HFFc6 (cell line): ENCODE results near the gene ABHD12B. TPM values are rescaled to one million over a fixed set of nuclear protein-coding genes. Genes with fewer than 3 reads are reported as not detected.
"Not testable (repeated sequence)": the region's sequence is repeated elsewhere in the genome, so short reads cannot be mapped to it uniquely, and the experiment has no call there.

Source experiments
- DNase-seq: peaks from one replicate; pipeline ENCODE4 v3.0.0-alpha.2; 2018
- H3K27ac Mint-ChIP-seq: 2 replicates; pipeline ENCODE4 v1.8.0; 2020; ENCODE audit warnings: mild to moderate bottlenecking, mixed read lengths
- H3K27me3 Mint-ChIP-seq: 2 replicates; pipeline ENCODE4 v1.8.0; 2021; ENCODE audit warnings: mild to moderate bottlenecking, moderate library complexity, mixed read lengths; ENCODE audit not compliant: insufficient read depth
- H3K36me3 Mint-ChIP-seq: 2 replicates; pipeline ENCODE4 v1.8.0; 2021; ENCODE audit warnings: low read depth, mixed read lengths
- H3K4me1 Mint-ChIP-seq: 2 replicates; pipeline ENCODE4 v1.8.0; 2020; ENCODE audit warnings: low read depth, mixed read lengths
- H3K4me3 Mint-ChIP-seq: 2 replicates; pipeline ENCODE4 v1.8.0; 2020; ENCODE audit warnings: mild to moderate bottlenecking, moderate library complexity, mixed read lengths
- H3K9me3 Mint-ChIP-seq: 2 replicates; pipeline ENCODE4 v1.8.0; 2020; ENCODE audit warnings: mild to moderate bottlenecking, mixed read lengths
- total RNA-seq, 6 experiments: library from RNA; stranded (reverse); fragmentation: NEBNext Ultra II Directional; extraction: Animal tissue kit (Norgen Biotek cat#: 25700); gene quantifications; 2 replicates in 1 of 6; 3 replicates in 5 of 6; pipeline ENCODE4 v1.2.3, GENCODE V29; 2021
- TF ChIP-seq, protein P1 (sequence below): fragments of 200-600 bp; sonication (generic); IDR thresholded peaks from 2 replicates; pipeline ENCODE4 v1.5.0; 2021; ENCODE audit warnings: antibody characterized with exemption, mild to moderate bottlenecking

The ABHD12B gene
- total RNA-seq, 6 experiments from 2014 or later = 0.34 TPM; not detected in 5

DNA sequence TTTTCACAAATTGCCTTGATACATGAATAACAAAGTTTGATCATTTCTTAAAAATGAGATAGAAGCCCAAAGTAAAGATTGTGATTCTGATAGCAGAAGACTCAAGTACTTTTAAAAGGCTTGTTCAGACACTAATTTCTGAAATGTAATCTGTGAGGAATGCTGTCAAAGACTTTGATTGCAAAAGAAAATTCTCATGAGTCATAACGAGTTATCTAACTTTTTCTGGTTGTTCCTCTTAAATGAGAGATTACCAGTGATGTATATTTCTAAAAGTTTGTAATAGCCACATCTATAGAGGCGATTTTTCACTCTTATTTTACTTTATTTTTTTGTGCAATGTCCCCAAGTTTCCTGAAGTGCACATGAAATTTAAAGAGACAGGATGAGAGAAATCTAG, 65.5 kb downstream of the ABHD12B start:
- Mint-ChIP-seq H3K4me1 (peaks cover 72% of the 10 kb centered on the region), H3K36me3 (peaks cover 26% of the 10 kb centered on the region), H3K27ac (peak overlapping the region; percentile 42), H3K9me3 (no peaks in the 10 kb centered on the region), H3K4me3 (no peak overlapping the region), H3K27me3 (peaks cover 2% of the 10 kb centered on the region; the same call in 1 of the 2 replicates)
- TF ChIP-seq, protein P1, sequence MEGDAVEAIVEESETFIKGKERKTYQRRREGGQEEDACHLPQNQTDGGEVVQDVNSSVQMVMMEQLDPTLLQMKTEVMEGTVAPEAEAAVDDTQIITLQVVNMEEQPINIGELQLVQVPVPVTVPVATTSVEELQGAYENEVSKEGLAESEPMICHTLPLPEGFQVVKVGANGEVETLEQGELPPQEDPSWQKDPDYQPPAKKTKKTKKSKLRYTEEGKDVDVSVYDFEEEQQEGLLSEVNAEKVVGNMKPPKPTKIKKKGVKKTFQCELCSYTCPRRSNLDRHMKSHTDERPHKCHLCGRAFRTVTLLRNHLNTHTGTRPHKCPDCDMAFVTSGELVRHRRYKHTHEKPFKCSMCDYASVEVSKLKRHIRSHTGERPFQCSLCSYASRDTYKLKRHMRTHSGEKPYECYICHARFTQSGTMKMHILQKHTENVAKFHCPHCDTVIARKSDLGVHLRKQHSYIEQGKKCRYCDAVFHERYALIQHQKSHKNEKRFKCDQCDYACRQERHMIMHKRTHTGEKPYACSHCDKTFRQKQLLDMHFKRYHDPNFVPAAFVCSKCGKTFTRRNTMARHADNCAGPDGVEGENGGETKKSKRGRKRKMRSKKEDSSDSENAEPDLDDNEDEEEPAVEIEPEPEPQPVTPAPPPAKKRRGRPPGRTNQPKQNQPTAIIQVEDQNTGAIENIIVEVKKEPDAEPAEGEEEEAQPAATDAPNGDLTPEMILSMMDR = no peak
- DNase-seq = peak; percentile 75

DNA sequence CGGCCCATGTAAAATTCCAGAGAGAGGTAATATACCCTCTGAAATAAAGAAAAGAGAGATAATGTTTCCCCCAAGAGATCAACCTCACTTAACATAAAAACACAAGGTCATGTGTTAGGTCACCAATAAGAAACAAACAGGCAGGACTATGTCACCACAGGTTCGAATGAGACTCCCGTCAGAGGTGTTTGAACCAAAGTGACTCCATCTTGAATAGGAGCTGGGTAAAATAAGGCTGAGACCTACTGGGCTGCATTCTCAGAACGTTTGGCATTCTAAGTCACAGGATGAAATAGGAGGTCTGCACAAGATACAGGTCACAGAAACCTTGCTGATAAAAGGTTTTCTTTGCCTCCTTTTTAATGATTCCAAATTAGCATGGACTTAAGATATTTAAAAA, 65.9 kb downstream of the ABHD12B start:
- Mint-ChIP-seq H3K4me3 (no peak overlapping the region), H3K27me3 (peaks cover 2% of the 10 kb centered on the region; the same call in 1 of the 2 replicates), H3K9me3 (no peaks in the 10 kb centered on the region), H3K4me1 (peaks cover 67% of the 10 kb centered on the region), H3K27ac (peak overlapping the region; percentile 42), H3K36me3 (peaks cover 26% of the 10 kb centered on the region)
- TF ChIP-seq, protein P1 = no peak
- no peak for DNase-seq

DNA sequence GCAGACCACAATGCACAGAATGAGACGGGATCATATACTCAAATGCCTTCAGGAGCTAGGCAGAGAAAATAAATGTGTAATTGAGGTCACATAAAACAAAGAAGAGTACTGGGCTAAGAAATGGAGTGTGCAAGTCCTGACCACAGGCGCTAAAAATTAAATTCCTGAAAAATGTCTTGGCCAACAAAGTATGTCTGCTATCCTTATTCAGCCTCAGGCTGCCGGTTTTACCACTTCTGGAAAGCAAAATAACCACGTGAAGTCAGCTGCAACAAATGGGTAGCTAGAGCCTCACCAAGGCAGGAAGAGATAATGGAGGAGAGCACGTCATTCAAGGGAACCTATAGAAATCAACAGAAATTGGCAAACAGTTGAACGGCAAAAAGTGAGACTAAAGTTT, 69.3 kb downstream of the ABHD12B start:
- Mint-ChIP-seq H3K36me3 (peaks cover 11% of the 10 kb centered on the region; the same call in 1 of the 2 replicates), H3K27ac (no peak overlapping the region), H3K27me3 (no peaks in the 10 kb centered on the region), H3K4me3 (no peak overlapping the region; the same call in 1 of the 2 replicates), H3K9me3 (no peaks in the 10 kb centered on the region), H3K4me1 (peaks cover 64% of the 10 kb centered on the region)
- TF ChIP-seq, protein P1 = no peak
- peak; percentile 86 for DNase-seq

DNA sequence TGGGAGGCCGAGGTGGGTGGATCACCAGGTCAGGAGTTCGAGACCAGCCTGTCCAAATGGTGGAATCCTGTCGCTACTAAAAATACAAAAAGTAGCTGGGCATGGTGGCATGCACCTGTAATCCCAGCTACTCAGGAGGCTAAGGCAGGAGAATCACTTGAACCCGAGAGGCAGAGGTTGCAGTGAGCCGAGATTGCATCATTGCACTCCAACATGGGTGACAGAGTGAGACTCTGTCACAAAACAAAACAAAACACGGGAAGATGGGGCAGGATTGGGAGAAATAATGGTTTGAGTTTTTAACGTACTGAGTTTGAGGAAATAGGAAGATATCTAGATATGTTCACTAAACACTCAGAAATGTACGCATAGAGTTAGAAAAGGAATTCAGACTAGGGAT, 69.8 kb downstream of the ABHD12B start:
- not testable (repeated sequence) for H3K27ac Mint-ChIP-seq, H3K9me3 Mint-ChIP-seq, DNase-seq, H3K27me3 Mint-ChIP-seq, H3K4me3 Mint-ChIP-seq
- H3K36me3 Mint-ChIP-seq = peaks cover 11% of the 10 kb centered on the region; the same call in 1 of the 2 replicates
- H3K4me1 Mint-ChIP-seq = peaks cover 61% of the 10 kb centered on the region

DNA sequence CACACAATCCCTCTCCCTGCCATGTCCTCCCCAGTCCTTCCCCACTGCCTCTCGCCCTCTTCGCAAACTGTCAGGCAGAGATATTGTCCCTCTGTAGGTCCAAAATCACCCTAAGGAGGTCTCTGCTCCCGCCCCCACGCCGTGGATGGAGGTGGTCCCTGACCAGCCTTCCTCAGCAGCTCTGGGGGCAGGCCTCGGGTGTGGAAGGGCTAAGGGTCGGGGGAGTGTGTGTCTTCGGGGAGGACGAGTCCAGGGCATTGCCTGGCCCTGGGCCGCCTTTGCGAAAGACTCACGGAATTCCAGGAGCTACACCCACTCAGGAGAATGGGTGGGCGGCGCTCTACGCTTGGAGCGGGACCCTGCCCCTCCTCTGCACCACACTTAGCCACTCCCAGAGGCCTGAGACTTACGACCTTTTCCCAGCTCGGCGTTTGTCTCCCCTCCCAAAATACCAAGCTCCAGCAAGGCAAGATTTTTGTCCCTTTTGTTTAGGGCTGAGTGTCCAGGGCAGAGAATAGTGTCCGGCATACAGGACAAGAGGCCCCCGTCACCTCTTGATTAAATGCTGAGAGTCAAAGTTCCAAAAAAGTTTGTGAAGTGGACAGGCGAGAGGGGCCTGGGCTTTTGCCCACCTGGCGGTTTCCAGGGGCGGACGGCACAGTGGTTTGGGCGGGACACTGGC, 71.5 kb downstream of the ABHD12B start:
- Mint-ChIP-seq H3K4me3 (peak overlapping the region; percentile 87), H3K27ac (peak overlapping the region; percentile 15; the same call in 1 of the 2 replicates), H3K36me3 (peaks cover 11% of the 10 kb centered on the region; the same call in 1 of the 2 replicates), H3K27me3 (no peaks in the 10 kb centered on the region), H3K9me3 (no peaks in the 10 kb centered on the region), H3K4me1 (peaks cover 55% of the 10 kb centered on the region)
- no peak for DNase-seq
- TF ChIP-seq, protein P1 = no peak

DNA sequence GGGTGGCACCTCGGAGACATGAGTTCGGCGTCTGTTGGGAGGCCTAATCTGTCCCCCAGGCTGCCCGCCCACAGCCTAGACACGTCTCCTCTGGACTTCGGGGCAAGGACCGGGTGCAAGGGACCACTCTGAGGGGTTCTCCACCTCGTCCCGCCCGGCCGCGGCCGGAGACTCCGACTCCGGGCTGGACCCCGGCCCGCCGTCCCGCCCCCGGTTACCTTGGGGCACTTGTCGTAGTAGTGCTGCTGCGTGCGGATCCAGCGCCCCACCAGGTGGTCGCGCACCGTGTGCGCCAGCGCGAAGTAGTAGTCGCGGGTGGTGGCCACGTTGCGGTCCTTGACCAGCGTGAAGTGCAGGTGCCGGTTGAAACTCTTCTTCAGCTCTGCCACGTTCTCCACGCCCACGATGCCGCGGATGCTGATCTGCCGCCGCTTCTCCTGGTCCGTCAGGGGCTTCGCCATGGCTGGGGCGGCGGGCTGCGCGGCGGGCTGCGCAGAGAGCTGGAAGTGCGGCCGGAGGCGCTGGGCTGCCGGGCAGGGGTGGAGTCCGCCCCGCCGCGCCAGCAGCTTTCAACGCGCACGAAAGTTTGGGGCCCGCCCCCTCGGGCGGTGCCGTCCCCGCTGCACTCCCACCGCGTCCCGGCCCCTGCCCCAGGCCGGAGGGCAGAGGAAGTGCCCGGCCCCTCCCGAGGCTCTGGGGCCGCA, 72.2 kb downstream of the ABHD12B start, which contains the start of gene PYGL:
PYGL (minus strand) TSS at position 541 of the 704 bp plus-strand sequence; CDS start at position 461, 80 bp downstream.
- H3K4me3 Mint-ChIP-seq = peak within 1 kb of the TSS; percentile 91
- H3K4me1 Mint-ChIP-seq = peaks cover 50% of the 10 kb centered on the region
- H3K9me3 Mint-ChIP-seq = no peaks in the 10 kb centered on the region
- H3K27me3 Mint-ChIP-seq = no peaks in the 10 kb centered on the region
- H3K27ac Mint-ChIP-seq = peak within 1 kb of the TSS; percentile 75
- peaks cover 11% of the 10 kb centered on the region; the same call in 1 of the 2 replicates for H3K36me3 Mint-ChIP-seq
- TF ChIP-seq, protein P1 = no peak
- DNase-seq = peak; percentile 39
